SU-DHL-6 (cell line): Measurements from ENCODE around the gene RBM48.

Experiments
- H2AFZ ChIP-seq: fragments of 200-600 bp; sonication (generic); 2 replicates; pipeline ENCODE4 v1.6.1; 2014; ENCODE audit warnings: low read depth, mild to moderate bottlenecking, moderate library complexity, mixed read lengths, antibody characterized with exemption, low read length; ENCODE audit not compliant: severe bottlenecking
- H3F3A ChIP-seq: fragments of 200-600 bp; shearing (Covaris generic); 2 replicates; pipeline ENCODE4 v1.6.0; 2016; ENCODE audit warnings: antibody characterized with exemption, mild to moderate bottlenecking; ENCODE audit not compliant: insufficient read depth
- H3K27ac ChIP-seq: fragments of 200-600 bp; sonication (generic); 2 replicates; pipeline ENCODE4 v1.5.1; 2016; ENCODE audit warnings: low read depth, mild to moderate bottlenecking, low read length, moderate library complexity, mixed read lengths
- H3K27me3 ChIP-seq: fragments of 200-600 bp; sonication (generic), shearing (Covaris generic); 2 replicates; pipeline ENCODE4 v1.6.0; 2014; ENCODE audit warnings: mild to moderate bottlenecking, low read length
- H3K36me3 ChIP-seq: fragments of 200-600 bp; sonication (generic); 2 replicates; pipeline ENCODE4 v1.6.1; 2014; ENCODE audit warnings: mild to moderate bottlenecking, low read length, mixed read lengths
- H3K4me2 ChIP-seq: fragments of 300-600, 200-600 bp; shearing (Covaris generic), sonication (generic); 2 replicates; pipeline ENCODE4 v1.6.0; 2014; ENCODE audit warnings: low read length, low read depth, mild to moderate bottlenecking; ENCODE audit not compliant: poor library complexity, severe bottlenecking
- H3K4me3 ChIP-seq: fragments of 200-600 bp; sonication (generic); 2 replicates; pipeline ENCODE4 v1.5.1; 2014; ENCODE audit warnings: antibody characterized with exemption, low read length, mild to moderate bottlenecking, mixed read lengths; ENCODE audit not compliant: insufficient read depth, poor library complexity, severe bottlenecking
- H3K79me2 ChIP-seq: fragments of 200-600 bp; sonication (generic); 2 replicates; pipeline ENCODE4 v1.6.1; 2014; ENCODE audit warnings: mild to moderate bottlenecking, low read length, moderate library complexity; ENCODE audit not compliant: insufficient read depth
- H3K9ac ChIP-seq: fragments of 200-600 bp; sonication (generic); 2 replicates; pipeline ENCODE4 v1.7.0; 2014; ENCODE audit warnings: mild to moderate bottlenecking, low read length
- H3K9me2 ChIP-seq: fragments of 200-600 bp; sonication (generic); replicated peaks from 2 replicates; pipeline ENCODE4 v1.6.1; 2014; ENCODE audit warnings: low read length; ENCODE audit not compliant: insufficient read depth
- H3K9me3 ChIP-seq: fragments of 200-600 bp; sonication (generic); 2 replicates; pipeline ENCODE4 v1.6.1; 2014; ENCODE audit warnings: low read length, mixed read lengths; ENCODE audit not compliant: insufficient read depth
- H4K20me1 ChIP-seq: fragments of 200-600 bp; sonication (generic); 2 replicates; pipeline ENCODE4 v1.6.1; 2014; ENCODE audit warnings: low read depth, mild to moderate bottlenecking, antibody characterized with exemption, low read length, moderate library complexity, mixed read lengths
- CTCF ChIP-seq: fragments of 200-600 bp; sonication (generic); IDR thresholded peaks from one replicate; pipeline ENCODE4 v1.5.1; 2017; ENCODE audit warnings: antibody characterized with exemption, mild to moderate bottlenecking, low read length, moderate library complexity; ENCODE audit not compliant: insufficient read depth, poor library complexity, severe bottlenecking
- EZH2phosphoT487 ChIP-seq: fragments of 200-600 bp; sonication (generic), shearing (Covaris generic); conservative IDR thresholded peaks from 2 replicates; pipeline ENCODE4 v1.6.1; 2018; ENCODE audit warnings: mild to moderate bottlenecking, antibody characterized with exemption, low read length, moderate library complexity, mixed read lengths

RBM48 gene

GRCh38 chr7:92547579-92547978 is 19.0 kb downstream of the RBM48 start:
- no peaks in the 10 kb centered on the region for H3K9me3 ChIP-seq
- no peaks in the 10 kb centered on the region for H3K36me3 ChIP-seq
- no peaks in the 10 kb centered on the region for H4K20me1 ChIP-seq
- H3K4me3 ChIP-seq: no peak overlapping the region
- no peaks in the 10 kb centered on the region for H3F3A ChIP-seq
- H3K79me2 ChIP-seq: no peaks in the 10 kb centered on the region
- no peak overlapping the region for H2AFZ ChIP-seq
- H3K9ac ChIP-seq: no peak overlapping the region
- no peak overlapping the region for H3K4me2 ChIP-seq
- no peaks in the 10 kb centered on the region for H3K9me2 ChIP-seq
- no peak overlapping the region for H3K27ac ChIP-seq
- no peak for TF ChIP-seq EZH2phosphoT487
- TF ChIP-seq CTCF: no peak
- H3K27me3 ChIP-seq: no peaks in the 10 kb centered on the region

- H2AFZ ChIP-seq: no peak overlapping the region
- no peak overlapping the region for H3K27ac ChIP-seq
- H3K9me3 ChIP-seq: no peaks in the 10 kb centered on the region
- H3K4me3 ChIP-seq: no peak overlapping the region
- TF ChIP-seq CTCF: no peak
- TF ChIP-seq EZH2phosphoT487: no peak
- H4K20me1 ChIP-seq: no peaks in the 10 kb centered on the region
- H3K4me2 ChIP-seq: no peak overlapping the region
- no peaks in the 10 kb centered on the region for H3K9me2 ChIP-seq
- H3K36me3 ChIP-seq: no peaks in the 10 kb centered on the region
- H3K9ac ChIP-seq: no peak overlapping the region
- no peaks in the 10 kb centered on the region for H3K27me3 ChIP-seq
- H3K79me2 ChIP-seq: no peaks in the 10 kb centered on the region
- H3F3A ChIP-seq: no peaks in the 10 kb centered on the region
Observed at GRCh38 chr7:92550194-92550593, 21.6 kb downstream of the RBM48 start.

GRCh38 chr7:92557249-92557648 is 28.7 kb downstream of the RBM48 start:
- Histone ChIP-seq H3K4me2 (no peak overlapping the region), H3F3A (peaks cover 8% of the 10 kb centered on the region; the same call in 1 of the 2 replicates), H4K20me1 (no peaks in the 10 kb centered on the region), H3K27me3 (no peaks in the 10 kb centered on the region), H2AFZ (no peak overlapping the region), H3K4me3 (no peak overlapping the region), H3K79me2 (no peaks in the 10 kb centered on the region), H3K27ac (no peak overlapping the region), H3K36me3 (peaks cover 17% of the 10 kb centered on the region), H3K9me3 (no peaks in the 10 kb centered on the region), H3K9me2 (no peaks in the 10 kb centered on the region), H3K9ac (no peak overlapping the region)
- TF ChIP-seq EZH2phosphoT487: no peak
- no peak for TF ChIP-seq CTCF
